Endothelial cell of umbilical vein (primary cell): ENCODE measurements around the gene PIGV. TPM values are rescaled to one million over a fixed set of nuclear protein-coding genes. Genes with fewer than 3 reads are reported as not detected.

Experiments used
- BruUV-seq: library from RNA; stranded (reverse); fragments of 400-500 nt; replicated peaks from 2 replicates; lab custom pipeline; 2021; lab: Mats Ljungman, UMichigan
- CTCF ChIA-PET: fragments of 300-600, 350-600 bp; sonication (Branson Sonifier 250); formaldehyde crosslinking; loops from one replicate; lab custom pipeline; 2021; ENCODE audit warnings: antibody characterized with exemption, inconsistent platforms; lab: Charles Lee
- POLR2A ChIA-PET: fragments of 300-600, 350-600 bp; sonication (Branson Sonifier 250); formaldehyde crosslinking; loops from one replicate; lab custom pipeline; 2021; ENCODE audit warnings: antibody characterized with exemption, inconsistent platforms; lab: Charles Lee
- DNase-seq: peaks from one replicate; pipeline ENCODE4 v3.0.0-alpha.2; 2011; ENCODE audit warnings: low read depth, low spot score
- FAIRE-seq: peaks from 2 replicates; lab custom pipeline; 2011; peaks lifted over from hg19 to GRCh38; lab: Jason Lieb, UNC
- H2AFZ ChIP-seq: 2 replicates; pipeline ENCODE4 v1.6.0; 2012; ENCODE audit warnings: low read depth, low read length, control low read depth, inconsistent platforms
- H3K27ac ChIP-seq: 2 replicates; pipeline ENCODE4 v1.5.1; 2011; ENCODE audit warnings: low read depth, mild to moderate bottlenecking, control low read depth, low read length, moderate library complexity; ENCODE audit not compliant: insufficient read depth
- H3K27me3 ChIP-seq, 2 experiments: 2 replicates each; pipeline versions ENCODE4 v1.6.0 to v1.6.1; 2011; ENCODE audit warnings: low read length in 2 of 2, mixed read lengths in 1 of 2; ENCODE audit not compliant: control insufficient read depth in 2 of 2, insufficient read depth in 2 of 2
- H3K36me3 ChIP-seq, 2 experiments: 2 replicates in 1 of 2; 3 replicates in 1 of 2; pipeline ENCODE4 v1.5.1; 2011; ENCODE audit warnings: low read length in 2 of 2, mild to moderate bottlenecking in 1 of 2, moderate library complexity in 1 of 2; ENCODE audit not compliant: control insufficient read depth in 2 of 2, insufficient read depth in 2 of 2; ENCODE audit errors: extremely low read depth in 1 of 2
- H3K4me1 ChIP-seq: 3 replicates; pipeline ENCODE4 v1.5.1; 2011; ENCODE audit warnings: mild to moderate bottlenecking, low read length; ENCODE audit not compliant: control insufficient read depth, insufficient read depth; ENCODE audit errors: extremely low read depth
- H3K4me2 ChIP-seq: 2 replicates; pipeline ENCODE4 v1.6.1; 2011; ENCODE audit warnings: low read length, control low read depth, mixed read lengths; ENCODE audit not compliant: insufficient read depth
- H3K4me3 ChIP-seq, 3 experiments: fragments of 200-600 bp in 1 of 3; sonication (generic), shearing (Covaris generic) in 1 of 3; replicated peaks in 1 of 3; 2 replicates each; pipeline ENCODE4 v1.5.1; 2011 to 2016; ENCODE audit warnings: control low read depth in 3 of 3, low read length in 3 of 3, mild to moderate bottlenecking in 2 of 3, inconsistent platforms in 1 of 3, low read depth in 1 of 3, moderate library complexity in 1 of 3; ENCODE audit not compliant: insufficient read depth in 1 of 3
- H3K79me2 ChIP-seq: 2 replicates; pipeline ENCODE4 v1.6.0; 2012; ENCODE audit warnings: low read length, inconsistent platforms; ENCODE audit not compliant: control insufficient read depth, insufficient read depth
- H3K9ac ChIP-seq: replicated peaks from 2 replicates; pipeline ENCODE3; 2011; ENCODE audit warnings: low read length, control low read depth; ENCODE audit not compliant: insufficient read depth; ENCODE audit errors: extremely low read depth
- H3K9me1 ChIP-seq: replicated peaks from 3 replicates; pipeline ENCODE4 v1.6.0; 2011; ENCODE audit warnings: mild to moderate bottlenecking, low read length; ENCODE audit not compliant: control insufficient read depth, insufficient read depth; ENCODE audit errors: extremely low read depth
- H3K9me3 ChIP-seq: replicated peaks from 2 replicates; pipeline ENCODE4 v1.5.1; 2012; ENCODE audit warnings: low read length, inconsistent platforms; ENCODE audit not compliant: control insufficient read depth, insufficient read depth
- H4K20me1 ChIP-seq: replicated peaks from 2 replicates; pipeline ENCODE3; 2011; ENCODE audit warnings: mild to moderate bottlenecking, low read length; ENCODE audit not compliant: control insufficient read depth, insufficient read depth; ENCODE audit errors: extremely low read depth
- EZH2 ChIP-seq: IDR thresholded peaks from 2 replicates; pipeline ENCODE4 v1.6.1; 2012; ENCODE audit warnings: borderline replicate concordance, low read depth, mild to moderate bottlenecking, moderate library complexity, low read length, inconsistent platforms; ENCODE audit not compliant: severe bottlenecking
- FOS ChIP-seq: IDR thresholded peaks from 2 replicates; pipeline ENCODE4 v1.6.1; 2011; ENCODE audit warnings: mild to moderate bottlenecking, low read length, moderate library complexity, borderline replicate concordance; ENCODE audit not compliant: insufficient read depth
- GATA2 ChIP-seq: IDR thresholded peaks from 2 replicates; pipeline ENCODE4 v1.7.0; 2011; ENCODE audit warnings: low read depth, mild to moderate bottlenecking, moderate library complexity, mixed read lengths, low read length; ENCODE audit not compliant: insufficient read length, insufficient read depth
- JUN ChIP-seq: IDR thresholded peaks from 2 replicates; pipeline ENCODE4 v1.6.1; 2011; ENCODE audit warnings: borderline replicate concordance, low read depth; ENCODE audit not compliant: insufficient read length, insufficient read depth
- MAX ChIP-seq: IDR thresholded peaks from 2 replicates; pipeline ENCODE4 v1.6.1; 2011; ENCODE audit not compliant: insufficient read depth, insufficient read length
- MYC ChIP-seq: IDR thresholded peaks from one replicate; pipeline ENCODE4 v1.6.1; 2011; ENCODE audit warnings: mild to moderate bottlenecking, low read depth, low read length
- POLR2A ChIP-seq: IDR thresholded peaks from 2 replicates; pipeline ENCODE4 v1.6.1; 2012; ENCODE audit warnings: low read depth, mild to moderate bottlenecking, control low read depth, low read length
- POLR2AphosphoS5 ChIP-seq: IDR thresholded peaks from 2 replicates; pipeline ENCODE4 v1.6.1; 2012; ENCODE audit warnings: low read depth, mild to moderate bottlenecking, control low read depth, low read length, moderate library complexity; ENCODE audit not compliant: insufficient read depth
- dilution Hi-C: fragments of 300-500 bp; cut with MboI; formaldehyde crosslinking; loops from one replicate; pipeline ENCODE4 v1.15.0; 2019; ENCODE audit warnings: low sequenced_read_pairs; ENCODE audit not compliant: extremely low pct_ligation_motif_present
- intact Hi-C: fragments of 100-400 bp; cut with micrococcal nuclease; formaldehyde crosslinking; loops from one replicate; pipeline ENCODE4 v1.10.0; 2022
- polyA plus RNA-seq, 4 experiments: library from polyadenylated mRNA; depleted of rRNA in 3 of 4; stranded (reverse) in 3 of 4; unstranded in 1 of 4; fragments of >200 nt; gene quantifications; 2 replicates each; pipeline versions ENCODE4 v1.2.1 to v1.2.3, GENCODE V29; 2011 to 2012; ENCODE audit warnings: missing spikeins in 1 of 4
- total RNA-seq: library from RNA; stranded (reverse); gene quantifications from 2 replicates; pipeline ENCODE4 v1.2.3, GENCODE V29; 2021
- TF ChIP-seq, protein P1 (sequence below), 2 donors: IDR thresholded peaks; 1 replicate in 1 of 2; 2 replicates in 1 of 2; pipeline ENCODE4 v1.5.1; 2011; ENCODE audit warnings: low read length in 2 of 2, mild to moderate bottlenecking in 2 of 2, moderate library complexity in 2 of 2, control low read depth in 1 of 2, inconsistent platforms in 1 of 2, low read depth in 1 of 2; ENCODE audit not compliant: insufficient read depth in 1 of 2; ENCODE audit errors: extremely low read depth in 1 of 2

Gene PIGV
- total and polyA plus RNA-seq, 2 donors (not counting 3 experiments of a cell fraction or from before 2014, with no cell fraction given), result 7.5 to 11.9 TPM

DNA sequence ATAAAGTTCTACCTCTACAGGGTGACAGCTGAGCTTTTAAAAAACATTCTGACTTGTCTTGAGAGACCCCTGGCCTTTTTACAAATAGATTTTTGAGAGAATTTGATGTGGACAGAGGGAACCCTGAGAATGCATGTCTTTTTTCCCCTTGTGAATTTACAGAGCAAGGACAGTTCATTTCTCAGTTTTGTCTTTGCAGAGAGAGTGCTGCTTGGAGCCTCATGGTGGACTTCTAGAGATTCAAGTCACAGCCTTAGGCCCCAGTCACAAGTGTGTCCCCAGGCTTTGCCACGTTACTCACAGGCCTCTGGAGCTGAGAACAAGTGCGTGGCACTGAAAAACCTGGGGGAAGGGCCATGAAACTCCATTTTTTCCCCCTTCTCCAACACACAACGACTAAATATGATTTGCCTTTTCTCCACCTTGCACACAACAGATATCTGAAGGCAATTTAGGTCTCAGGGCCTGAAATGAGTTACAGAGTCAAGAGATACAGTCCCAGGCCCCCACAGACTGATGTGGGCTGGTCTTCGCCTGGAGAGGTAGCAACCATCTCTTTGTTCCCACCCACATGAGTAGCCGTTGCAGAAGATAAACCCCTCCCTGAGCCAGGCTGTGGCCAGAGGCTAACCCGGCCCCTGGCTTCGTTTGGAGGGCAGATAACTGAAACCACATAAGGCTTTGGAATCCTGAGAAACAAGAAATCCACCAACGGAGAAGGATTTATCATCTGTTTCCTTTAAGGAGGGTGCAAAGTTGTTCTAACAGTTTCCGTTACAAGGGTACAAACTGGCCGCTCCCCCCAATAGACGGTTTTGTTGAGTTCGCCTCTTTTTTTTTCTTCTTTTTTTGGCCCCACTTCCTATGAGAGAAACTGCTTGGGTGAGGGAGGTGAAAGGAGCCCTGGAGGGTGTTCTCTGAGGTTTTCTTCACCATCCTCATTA is 1.0 kb upstream of the PIGV start:
- H3K9ac ChIP-seq, result peak overlapping the region; percentile 85
- H3K27ac ChIP-seq, result peak overlapping the region; percentile 69
- no peaks in the 10 kb centered on the region for H3K27me3 ChIP-seq
- TF ChIP-seq FOS, result no peak
- TF ChIP-seq POLR2A, result peak; percentile 77
- no peak for TF ChIP-seq MYC
- TF ChIP-seq POLR2AphosphoS5, result peak; percentile 55
- no peak for TF ChIP-seq JUN
- no peaks in the 10 kb centered on the region for H3K9me1 ChIP-seq
- H3K4me1 ChIP-seq, result peaks cover 48% of the 10 kb centered on the region
- peak overlapping the region; percentile 51 to 76 (median 52) for H3K4me3 ChIP-seq
- no TSS peak for BruUV-seq
- dilution Hi-C loops, result loop anchor here (5.0 kb wide), 1 partner anchor 84 kb away; no protein-coding TSS in a partner anchor
- FAIRE-seq (peak; percentile 72), DNase-seq (peak; percentile 72)
- ChIA-PET POLR2A (interaction anchor here (1.1 kb wide), 1 partner anchor 94 kb away, joined by 4 read pairs; no protein-coding TSS in a partner anchor), CTCF (interaction anchor here (0.9 to 9.4 kb wide), 13 partner anchors 13 to 182 kb away, joined by 3 to 428 read pairs (median 4); partner anchors contain the start of gene ARID1A)
- H4K20me1 ChIP-seq, result no peaks in the 10 kb centered on the region
- H3K79me2 ChIP-seq, result no peaks in the 10 kb centered on the region
- H3K4me2 ChIP-seq, result peak overlapping the region; percentile 84
- peaks cover 1 to 3% of the 10 kb centered on the region in 2 experiments for H3K36me3 ChIP-seq
- H3K9me3 ChIP-seq, result no peaks in the 10 kb centered on the region
- no peak overlapping the region for H2AFZ ChIP-seq
- intact Hi-C loops, result loop anchor here (1.0 kb wide), 2 partner anchors 18 to 42 kb away; no protein-coding TSS in a partner anchor

DNA sequence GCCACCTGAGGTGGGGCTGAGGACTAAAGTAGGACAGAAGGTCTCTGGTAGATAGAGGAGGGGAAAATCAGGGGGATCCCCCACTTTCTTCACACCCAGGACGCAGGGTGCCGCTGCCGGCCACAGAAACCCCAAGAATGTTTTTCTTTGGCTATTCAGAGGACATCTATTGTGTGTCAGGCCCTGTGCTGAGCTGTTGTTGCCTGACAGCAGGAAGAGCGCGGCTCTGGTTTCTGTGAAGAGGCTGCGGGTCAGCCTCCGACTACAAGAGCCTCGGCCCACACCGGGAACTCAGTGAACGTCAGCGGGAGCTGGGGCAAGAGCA is 407 bp upstream of the PIGV start:
- H3K27me3 ChIP-seq, result no peaks in the 10 kb centered on the region
- POLR2A ChIA-PET, result interaction anchor here (0.6 to 1.0 kb wide), 3 partner anchors 63 to 272 kb away, joined by 3 to 9 read pairs (median 4); no protein-coding TSS in a partner anchor
- BruUV-seq, result TSS peak; percentile 90
- peak overlapping the region; percentile 51 to 76 (median 52) for H3K4me3 ChIP-seq
- H3K4me1 ChIP-seq, result peaks cover 48% of the 10 kb centered on the region
- intact Hi-C loops (no loop called here), dilution Hi-C loops (loop anchor here (5.0 kb wide), 1 partner anchor 85 kb away; no protein-coding TSS in a partner anchor)
- no peaks in the 10 kb centered on the region for H3K9me1 ChIP-seq
- CTCF ChIA-PET, result interaction anchor here (0.6 to 9.4 kb wide), 10 partner anchors 16 to 751 kb away, joined by 3 to 428 read pairs (median 19); partner anchors contain the start of gene ARID1A
- H3K9ac ChIP-seq, result peak overlapping the region; percentile 85
- peak overlapping the region; percentile 84 for H3K4me2 ChIP-seq
- no peaks in the 10 kb centered on the region for H4K20me1 ChIP-seq
- H3K79me2 ChIP-seq, result no peaks in the 10 kb centered on the region
- DNase-seq (no peak), FAIRE-seq (no peak)
- H3K27ac ChIP-seq, result peak overlapping the region; percentile 69
- peak overlapping the region; percentile 63 for H2AFZ ChIP-seq
- H3K36me3 ChIP-seq, result peaks cover 1 to 3% of the 10 kb centered on the region in 2 experiments
- H3K9me3 ChIP-seq, result no peaks in the 10 kb centered on the region
- TF ChIP-seq FOS (no peak), EZH2 (no peak), MAX (no peak), POLR2AphosphoS5 (no peak), POLR2A (no peak), JUN (no peak), GATA2 (no peak)
- TF ChIP-seq, protein P1, sequence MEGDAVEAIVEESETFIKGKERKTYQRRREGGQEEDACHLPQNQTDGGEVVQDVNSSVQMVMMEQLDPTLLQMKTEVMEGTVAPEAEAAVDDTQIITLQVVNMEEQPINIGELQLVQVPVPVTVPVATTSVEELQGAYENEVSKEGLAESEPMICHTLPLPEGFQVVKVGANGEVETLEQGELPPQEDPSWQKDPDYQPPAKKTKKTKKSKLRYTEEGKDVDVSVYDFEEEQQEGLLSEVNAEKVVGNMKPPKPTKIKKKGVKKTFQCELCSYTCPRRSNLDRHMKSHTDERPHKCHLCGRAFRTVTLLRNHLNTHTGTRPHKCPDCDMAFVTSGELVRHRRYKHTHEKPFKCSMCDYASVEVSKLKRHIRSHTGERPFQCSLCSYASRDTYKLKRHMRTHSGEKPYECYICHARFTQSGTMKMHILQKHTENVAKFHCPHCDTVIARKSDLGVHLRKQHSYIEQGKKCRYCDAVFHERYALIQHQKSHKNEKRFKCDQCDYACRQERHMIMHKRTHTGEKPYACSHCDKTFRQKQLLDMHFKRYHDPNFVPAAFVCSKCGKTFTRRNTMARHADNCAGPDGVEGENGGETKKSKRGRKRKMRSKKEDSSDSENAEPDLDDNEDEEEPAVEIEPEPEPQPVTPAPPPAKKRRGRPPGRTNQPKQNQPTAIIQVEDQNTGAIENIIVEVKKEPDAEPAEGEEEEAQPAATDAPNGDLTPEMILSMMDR (IDR thresholded peaks at IDR 0.05; ENCODE audit: extremely low read depth in 1 of 2, insufficient read depth in 1 of 2, low read depth in 1 of 2, low read length in 2 of 2), result no peak
